VCaP (cell line): ENCODE measurements around the gene SENP5.
A peak's percentile ranks its signal among the peaks of the same experiment; 100 is the strongest.

Experiments
- H3K27ac ChIP-seq: fragments of 450-650 bp; 2 replicates; pipeline ENCODE4 v1.5.1; 2017
- TF ChIP-seq, protein P1 (sequence below): fragments of 450-650 bp; conservative IDR thresholded peaks from 2 replicates; pipeline ENCODE4 v1.5.1; 2017; ENCODE audit warnings: mild to moderate bottlenecking, moderate library complexity

The SENP5 gene

DNA sequence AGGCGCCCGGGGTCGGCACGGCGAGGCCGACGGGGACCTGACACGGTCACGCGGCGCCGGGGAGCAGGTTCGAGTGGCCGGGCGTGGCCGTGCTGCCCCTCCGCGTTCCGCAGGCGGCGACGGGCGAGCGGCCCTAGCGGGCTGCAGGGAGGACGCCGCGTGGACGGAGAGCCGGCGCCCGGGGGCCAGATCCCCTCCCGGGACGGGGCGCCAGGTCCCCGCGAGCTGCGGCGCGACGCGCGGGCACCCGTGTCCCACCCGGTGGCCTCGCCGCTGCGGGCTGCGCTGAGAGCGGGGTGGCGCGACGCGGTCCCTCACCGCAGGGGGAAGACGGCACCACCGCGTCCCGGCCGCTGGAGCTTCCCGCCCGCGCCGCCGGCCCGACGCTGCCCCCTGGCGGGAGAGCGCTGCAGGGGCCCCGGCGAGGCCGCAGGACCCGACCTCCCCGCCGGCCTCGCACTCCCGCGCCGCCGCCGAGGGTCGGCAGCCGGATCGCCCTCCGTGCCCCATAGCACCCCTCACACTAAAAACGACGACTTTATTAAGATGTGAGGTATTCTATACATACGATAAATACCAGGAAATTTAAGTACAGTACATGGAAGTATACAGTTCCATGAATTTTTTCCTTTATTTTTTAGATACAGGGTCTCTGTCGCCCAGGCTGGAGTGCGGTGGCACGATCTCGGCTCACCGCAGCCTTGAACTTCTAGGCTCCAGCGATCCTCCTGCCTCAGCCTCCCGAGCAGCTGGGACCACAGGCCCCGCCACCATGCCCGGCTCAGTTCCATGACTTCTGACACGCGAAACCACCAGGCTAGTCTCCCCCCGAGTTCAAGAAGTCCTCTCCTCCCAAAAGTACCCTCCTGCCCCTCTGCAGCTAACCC, 102.2 kb downstream of the SENP5 start:
- TF ChIP-seq, protein P1, sequence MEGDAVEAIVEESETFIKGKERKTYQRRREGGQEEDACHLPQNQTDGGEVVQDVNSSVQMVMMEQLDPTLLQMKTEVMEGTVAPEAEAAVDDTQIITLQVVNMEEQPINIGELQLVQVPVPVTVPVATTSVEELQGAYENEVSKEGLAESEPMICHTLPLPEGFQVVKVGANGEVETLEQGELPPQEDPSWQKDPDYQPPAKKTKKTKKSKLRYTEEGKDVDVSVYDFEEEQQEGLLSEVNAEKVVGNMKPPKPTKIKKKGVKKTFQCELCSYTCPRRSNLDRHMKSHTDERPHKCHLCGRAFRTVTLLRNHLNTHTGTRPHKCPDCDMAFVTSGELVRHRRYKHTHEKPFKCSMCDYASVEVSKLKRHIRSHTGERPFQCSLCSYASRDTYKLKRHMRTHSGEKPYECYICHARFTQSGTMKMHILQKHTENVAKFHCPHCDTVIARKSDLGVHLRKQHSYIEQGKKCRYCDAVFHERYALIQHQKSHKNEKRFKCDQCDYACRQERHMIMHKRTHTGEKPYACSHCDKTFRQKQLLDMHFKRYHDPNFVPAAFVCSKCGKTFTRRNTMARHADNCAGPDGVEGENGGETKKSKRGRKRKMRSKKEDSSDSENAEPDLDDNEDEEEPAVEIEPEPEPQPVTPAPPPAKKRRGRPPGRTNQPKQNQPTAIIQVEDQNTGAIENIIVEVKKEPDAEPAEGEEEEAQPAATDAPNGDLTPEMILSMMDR, result peak; percentile 97
- H3K27ac ChIP-seq, result peak overlapping the region; percentile 68

DNA sequence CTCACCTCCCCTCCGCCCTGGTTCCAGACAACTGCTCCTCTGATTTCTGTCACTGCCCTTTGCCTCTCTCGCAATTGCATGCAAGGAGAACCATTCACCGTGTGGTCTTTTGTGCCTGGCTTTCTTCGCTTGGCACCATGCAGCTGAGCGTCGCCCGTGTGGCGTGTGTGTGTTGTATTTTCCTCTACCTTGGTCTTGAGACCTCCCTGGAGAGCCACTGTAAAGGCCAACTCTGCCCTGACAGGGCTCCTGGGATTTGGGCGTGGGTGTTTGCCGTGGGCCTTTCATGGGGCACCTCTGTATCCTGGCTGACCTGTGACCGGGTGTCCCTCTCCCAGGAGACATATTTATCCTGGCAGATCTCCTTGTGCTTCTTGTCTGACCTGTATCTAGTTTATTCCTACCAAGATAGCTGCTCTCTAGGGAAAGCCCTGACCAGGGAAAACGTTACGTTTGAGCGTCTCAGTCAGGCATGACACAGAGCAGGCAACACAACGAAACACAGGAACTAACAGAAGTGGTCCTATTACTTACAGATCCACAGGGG, 102.9 kb downstream of the SENP5 start:
- peak overlapping the region; percentile 68 for H3K27ac ChIP-seq
- TF ChIP-seq, protein P1, result no peak

DNA sequence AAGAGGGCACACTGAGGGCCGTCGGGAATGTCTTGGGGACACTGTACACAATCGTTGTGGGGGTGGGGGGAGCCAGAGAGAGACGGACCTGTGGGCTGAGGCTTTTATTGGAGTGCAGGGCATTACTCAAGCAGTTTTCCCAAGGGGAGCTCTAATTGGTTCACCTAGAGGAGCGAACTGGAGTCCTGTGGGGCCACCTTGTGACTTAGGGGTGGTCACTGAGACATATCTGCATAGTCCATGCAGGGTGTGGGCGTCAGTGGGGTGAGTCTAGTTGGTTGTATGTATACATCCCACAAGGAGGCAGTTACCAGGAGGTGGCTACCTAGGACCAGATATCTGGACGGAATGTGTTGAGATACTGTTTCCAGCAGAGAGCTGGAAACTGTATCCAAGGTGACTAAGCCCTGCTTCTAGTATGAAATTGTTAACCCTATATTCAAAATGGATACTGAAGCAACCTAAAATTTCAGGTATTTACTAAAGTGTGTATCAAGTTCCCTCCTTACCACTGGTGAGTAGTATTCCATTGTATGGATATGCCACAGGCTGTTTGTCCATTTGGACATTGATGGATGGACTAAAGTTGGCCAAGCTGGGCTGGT, 103.5 kb downstream of the SENP5 start:
- TF ChIP-seq, protein P1, result no peak
- peak overlapping the region; percentile 68 for H3K27ac ChIP-seq

DNA sequence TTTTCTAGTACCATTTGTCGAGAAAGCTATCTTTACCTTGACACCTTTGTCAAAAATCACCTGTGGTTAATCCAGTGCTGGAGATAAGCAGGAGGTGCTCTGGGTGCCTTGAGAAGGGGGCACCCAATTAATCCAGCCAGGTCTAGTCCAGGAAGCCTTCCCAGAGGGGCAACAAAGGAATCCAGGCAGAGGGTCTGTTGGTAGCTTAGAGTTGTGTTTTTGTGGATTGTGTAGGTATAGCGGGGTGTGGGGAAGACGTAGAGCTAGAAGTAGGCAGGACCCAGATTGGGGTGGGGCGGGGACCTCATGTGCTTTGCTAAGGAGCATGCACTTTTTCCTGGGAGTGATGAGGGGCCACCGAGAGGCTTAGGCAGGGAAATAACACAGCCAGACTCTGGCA, 106.9 kb downstream of the SENP5 start:
- no peak overlapping the region for H3K27ac ChIP-seq
- TF ChIP-seq, protein P1, result no peak

DNA sequence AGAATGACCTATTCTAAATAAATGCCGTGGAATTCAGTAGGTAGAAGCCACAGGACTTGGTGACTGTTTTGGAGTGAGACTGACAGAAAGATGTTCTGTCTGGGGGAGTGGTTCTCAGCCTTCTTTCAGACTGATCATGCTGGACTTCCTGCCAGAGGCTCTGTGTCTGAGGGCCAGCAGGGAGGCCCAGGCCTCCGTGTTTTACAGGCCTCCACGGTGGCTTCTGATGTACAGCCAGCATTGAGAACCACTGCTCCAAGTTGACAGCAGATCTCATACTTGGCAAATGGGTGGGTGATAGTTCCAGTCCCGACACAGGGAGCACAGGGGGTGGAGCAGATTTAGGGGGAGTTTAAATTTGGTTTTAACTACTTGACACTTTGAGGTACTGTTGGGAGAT, 107.6 kb downstream of the SENP5 start:
- H3K27ac ChIP-seq, result no peak overlapping the region

DNA sequence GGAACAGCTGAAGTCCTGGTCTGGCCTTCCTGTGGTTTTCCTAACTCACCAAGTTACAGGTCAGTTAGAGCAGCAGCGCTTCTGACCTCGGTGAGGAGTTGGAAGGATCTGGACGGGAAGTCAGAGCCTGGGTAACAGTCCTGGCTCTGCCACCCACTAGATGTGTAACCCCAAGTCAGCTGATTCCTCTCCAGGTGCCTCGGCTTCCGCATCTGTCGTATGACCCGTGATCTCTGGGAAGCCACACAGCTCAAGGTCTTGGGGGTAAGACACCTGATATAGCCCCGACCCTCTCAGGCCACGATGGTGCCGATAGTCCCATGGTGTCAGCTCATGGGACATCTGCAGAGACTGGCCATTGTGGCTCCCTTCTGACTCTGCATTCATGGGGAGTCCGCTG, 109.2 kb downstream of the SENP5 start:
- TF ChIP-seq, protein P1, result no peak
- H3K27ac ChIP-seq, result no peak overlapping the region

More for the DNA sequence above, 107.6 kb downstream of the SENP5 start:
- TF ChIP-seq, protein P1, result no peak

DNA sequence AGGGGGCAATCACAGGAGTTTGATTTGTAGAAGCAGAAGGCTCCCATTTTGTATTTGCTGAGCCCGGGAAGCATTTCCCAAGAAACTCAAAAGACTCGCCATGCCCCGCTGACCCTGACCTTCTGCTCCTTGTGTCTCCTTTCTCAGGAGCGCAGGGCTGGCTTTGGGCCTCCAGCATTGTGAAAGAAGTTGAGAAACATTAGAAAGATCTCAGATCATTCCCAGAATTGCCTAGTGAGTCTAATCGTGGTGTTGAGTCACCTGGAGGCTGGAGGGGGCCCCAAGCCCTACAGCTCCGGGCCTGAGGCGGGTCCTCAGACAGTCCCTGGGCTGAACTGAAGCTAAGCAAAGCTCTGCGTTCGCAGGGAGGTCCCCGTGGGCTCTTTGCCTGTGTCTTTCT, 111.8 kb downstream of the SENP5 start:
- H3K27ac ChIP-seq, result no peak overlapping the region
- TF ChIP-seq, protein P1, result no peak
